Dedifferentiated amniotic fluid mesenchymal stem cell (primary cell): ENCODE results near the gene GATM.
"Not testable (repeated sequence)": the region's sequence is repeated elsewhere in the genome, so short reads cannot be mapped to it uniquely, and the experiment has no call there.

Experiments
- DNase-seq: peaks from one replicate; pipeline ENCODE4 v3.0.0-alpha.2; 2016; ENCODE audit errors: extremely low spot score

The GATM gene

GRCh38 chr15:45387380-45388007 is 9.2 kb upstream of the GATM start:
- no peak for DNase-seq

GRCh38 chr15:45386974-45387373 is 8.6 kb upstream of the GATM start:
- no peak for DNase-seq

- DNase-seq = no peak
Measured at GRCh38 chr15:45386420-45386819, 8.1 kb upstream of the GATM start.

GRCh38 chr15:45385590-45385989 is 7.2 kb upstream of the GATM start:
- DNase-seq = no peak

GRCh38 chr15:45384700-45385099 is 6.4 kb upstream of the GATM start:
- no peak for DNase-seq

GRCh38 chr15:45378913-45379262 is 544 bp upstream of the GATM start:
- DNase-seq = no peak

- no peak for DNase-seq
Measured at GRCh38 chr15:45377609-45378148, 665 bp downstream of the GATM start.

- DNase-seq = no peak
Measured at GRCh38 chr15:45376967-45377608, 1.3 kb downstream of the GATM start.

- DNase-seq = no peak
Measured at GRCh38 chr15:45376300-45376928, 1.9 kb downstream of the GATM start.

- no peak for DNase-seq
Measured at GRCh38 chr15:45375836-45376235, 2.5 kb downstream of the GATM start.

GRCh38 chr15:45373976-45374375 is 4.4 kb downstream of the GATM start:
- no peak for DNase-seq

- DNase-seq = no peak
Measured at GRCh38 chr15:45372041-45372995, 6.0 kb downstream of the GATM start.

- no peak for DNase-seq
Measured at GRCh38 chr15:45371546-45371945, 6.8 kb downstream of the GATM start.

- DNase-seq = not testable (repeated sequence)
Measured at GRCh38 chr15:45370042-45370441, 8.3 kb downstream of the GATM start.

- not testable (repeated sequence) for DNase-seq
Measured at GRCh38 chr15:45367222-45367621, 11.1 kb downstream of the GATM start.

GRCh38 chr15:45364271-45364670 is 14.1 kb downstream of the GATM start:
- DNase-seq = no peak

- DNase-seq = no peak
Measured at GRCh38 chr15:45363801-45364200, 14.5 kb downstream of the GATM start.

- no peak for DNase-seq
Measured at GRCh38 chr15:45363334-45363733, 15.0 kb downstream of the GATM start.

GRCh38 chr15:45362419-45362818 is 15.9 kb downstream of the GATM start:
- no peak for DNase-seq

- no peak for DNase-seq
Measured at GRCh38 chr15:45361878-45362277, 16.5 kb downstream of the GATM start.

GRCh38 chr15:45355860-45356259 is 22.5 kb downstream of the GATM start:
- no peak for DNase-seq

- DNase-seq = no peak
Measured at GRCh38 chr15:45354711-45355110, 23.6 kb downstream of the GATM start.
